NCI-H524 treated with DMSO at 0.1 percent for 48 hours (cell line): ENCODE results near the gene DUSP2.

Source experiments
- DNase-seq: peaks from one replicate; lab custom pipeline; 2025; lab: John Stamatoyannopoulos, UW

DUSP2 gene

DNA sequence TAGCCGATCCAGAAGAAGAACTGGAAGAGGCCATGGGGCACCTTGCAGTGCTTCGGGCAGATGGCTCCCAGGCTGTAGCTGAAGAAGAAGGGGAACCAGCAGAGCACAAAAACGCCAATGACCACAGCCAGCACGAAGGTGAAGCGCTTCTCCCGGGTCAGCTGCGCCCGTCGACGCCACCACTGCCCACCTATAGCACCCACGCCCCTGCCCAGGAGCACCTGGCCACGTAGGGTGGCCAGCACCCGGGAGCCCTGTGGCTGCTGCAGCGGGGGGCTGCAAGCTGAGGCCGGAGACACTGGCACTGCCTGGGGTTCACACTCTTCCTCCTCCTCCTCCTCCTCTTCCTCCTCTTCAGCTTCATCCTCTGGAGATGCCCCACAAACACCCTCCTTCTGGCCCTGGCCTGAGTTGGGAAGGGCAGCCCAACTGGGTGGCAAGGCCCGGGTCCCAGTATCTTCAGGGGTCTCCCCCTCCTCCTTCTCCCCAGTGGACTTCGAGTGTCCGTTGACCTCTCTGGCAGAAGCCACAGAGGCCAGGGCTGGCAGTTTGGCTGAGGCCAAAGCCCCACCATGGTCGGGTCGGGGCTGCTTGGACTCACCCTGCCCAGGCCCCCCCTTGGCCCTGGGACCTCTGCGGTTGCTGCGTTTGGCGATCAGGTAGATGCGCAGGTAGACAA, 30.2 kb downstream of the DUSP2 start:
- no peak for DNase-seq

DNA sequence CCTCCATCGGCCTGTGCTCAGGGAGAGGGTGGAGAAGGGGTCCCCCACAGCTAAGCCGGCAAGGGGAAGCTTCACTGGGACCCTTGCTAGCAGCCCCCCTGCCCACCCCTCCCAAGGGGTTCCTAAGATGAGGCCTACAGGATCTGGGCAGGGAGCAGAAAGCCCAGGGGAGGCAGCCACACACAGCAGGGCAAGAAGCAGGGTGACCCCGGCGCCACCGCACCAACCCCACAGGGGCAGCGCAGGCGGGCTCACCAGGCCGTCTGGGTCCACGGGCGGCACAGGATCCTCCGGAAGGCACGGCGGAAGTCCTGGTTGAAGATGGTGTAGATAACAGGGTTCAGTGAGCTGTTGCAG, 30.7 kb downstream of the DUSP2 start:
- DNase-seq, result no peak

DNA sequence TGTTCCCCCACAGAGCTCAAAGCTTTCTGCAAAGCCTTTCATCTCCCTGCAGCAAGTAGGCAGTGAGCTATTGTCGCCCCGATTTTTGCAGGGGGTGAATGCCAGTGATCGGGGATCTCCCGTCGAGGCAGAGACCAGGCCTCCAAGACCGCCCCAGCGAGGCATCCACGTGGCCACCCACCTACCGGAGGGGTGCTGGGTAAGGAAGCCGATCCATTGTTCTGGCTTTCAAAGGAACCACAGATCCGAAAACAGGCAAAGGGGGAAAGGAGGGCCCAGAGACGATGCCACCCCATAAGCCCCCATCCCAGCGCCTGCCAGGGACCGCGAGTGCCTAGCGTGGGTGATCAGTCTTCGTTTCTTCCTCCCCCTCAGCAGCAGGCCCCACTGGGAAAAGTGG, 31.3 kb downstream of the DUSP2 start:
- DNase-seq, result no peak

DNA sequence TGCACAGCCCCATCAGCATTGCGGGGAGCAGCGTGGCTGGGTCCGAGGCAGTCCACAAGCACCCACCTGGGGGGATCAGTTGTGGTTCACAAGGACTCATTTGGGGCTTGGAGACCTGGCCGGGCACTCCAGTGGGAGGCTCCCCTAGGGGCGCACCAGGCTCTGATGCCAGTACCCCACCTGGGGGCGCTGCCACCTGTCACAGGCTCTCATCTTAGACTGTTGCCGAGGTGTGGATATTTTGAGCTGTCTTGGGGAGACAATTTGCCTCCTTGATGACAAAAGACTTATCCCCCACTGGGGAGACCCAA, 31.9 kb downstream of the DUSP2 start:
- DNase-seq, result no peak

DNA sequence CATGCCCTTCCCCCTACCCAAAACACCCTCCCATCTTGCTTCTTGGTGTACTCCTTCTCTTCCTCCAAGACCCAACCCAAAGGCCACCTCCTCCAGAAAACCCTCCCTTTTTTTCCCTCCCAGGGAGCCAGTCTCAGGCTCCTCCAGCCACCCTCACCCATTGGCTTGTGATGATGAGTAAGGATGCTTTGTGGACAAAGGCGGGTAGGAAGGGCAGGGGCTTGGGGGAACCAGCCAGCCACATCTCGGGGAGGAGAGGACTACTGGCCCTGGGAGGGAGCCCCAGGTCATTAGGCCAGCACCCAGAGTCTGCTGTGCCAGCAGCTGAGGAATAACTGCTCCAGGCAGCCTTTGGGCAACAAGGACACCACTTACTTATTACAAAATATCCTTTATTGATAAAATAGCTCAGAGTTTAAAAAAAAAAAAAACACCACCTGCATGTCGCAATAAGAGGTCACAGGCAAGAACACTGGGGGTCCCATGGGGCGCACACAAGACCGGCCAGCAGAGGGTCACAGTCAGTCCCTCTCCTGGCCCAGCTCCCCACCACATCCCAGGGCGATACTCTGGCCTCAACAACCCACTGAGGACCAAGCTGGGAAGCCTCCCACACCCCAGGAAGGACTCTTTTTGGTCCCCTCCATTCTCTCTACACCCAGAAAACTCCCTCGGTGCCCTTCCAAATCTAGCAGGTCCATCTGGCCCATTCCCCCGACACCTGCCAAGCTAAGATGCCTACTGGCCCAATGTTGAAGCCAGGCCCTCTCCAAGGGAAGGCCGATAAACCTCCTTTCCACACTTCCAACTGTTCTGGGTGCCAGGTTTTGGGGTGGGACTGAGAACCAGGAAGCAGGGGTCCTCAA, 32.5 kb downstream of the DUSP2 start:
- no peak for DNase-seq

DNA sequence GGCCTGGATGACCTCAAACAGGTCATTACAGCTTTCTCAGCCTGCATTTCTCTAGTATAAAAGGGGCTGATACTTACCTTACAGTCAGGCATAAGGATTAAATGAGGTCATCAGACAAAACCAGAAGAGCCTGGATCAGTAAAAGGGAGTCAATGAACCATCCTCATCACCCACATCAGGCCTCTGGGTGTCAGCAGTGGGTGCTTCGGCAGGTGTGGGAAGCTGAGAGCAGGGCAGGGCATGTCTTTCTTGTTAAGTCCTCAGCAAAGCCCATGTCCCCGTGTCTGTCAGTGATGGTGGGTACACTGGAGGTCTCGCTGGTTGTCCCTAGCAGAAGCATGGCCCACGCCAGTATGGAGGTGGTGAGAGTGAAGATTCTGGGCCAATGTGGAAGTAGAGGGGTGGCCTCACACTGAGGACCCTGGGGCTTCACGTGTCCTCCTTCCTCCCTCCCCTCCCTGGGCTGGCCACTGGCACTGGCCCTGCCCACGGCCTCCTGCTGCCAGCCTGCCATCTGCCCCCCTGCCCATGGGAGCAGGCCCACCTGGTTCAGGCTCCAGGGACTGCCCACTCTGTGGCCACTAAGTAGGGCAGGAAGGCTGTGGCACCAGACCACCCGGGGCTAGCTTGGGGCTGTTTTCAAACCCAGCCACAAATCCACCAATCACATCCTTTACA, 33.3 kb downstream of the DUSP2 start:
- no peak for DNase-seq

DNA sequence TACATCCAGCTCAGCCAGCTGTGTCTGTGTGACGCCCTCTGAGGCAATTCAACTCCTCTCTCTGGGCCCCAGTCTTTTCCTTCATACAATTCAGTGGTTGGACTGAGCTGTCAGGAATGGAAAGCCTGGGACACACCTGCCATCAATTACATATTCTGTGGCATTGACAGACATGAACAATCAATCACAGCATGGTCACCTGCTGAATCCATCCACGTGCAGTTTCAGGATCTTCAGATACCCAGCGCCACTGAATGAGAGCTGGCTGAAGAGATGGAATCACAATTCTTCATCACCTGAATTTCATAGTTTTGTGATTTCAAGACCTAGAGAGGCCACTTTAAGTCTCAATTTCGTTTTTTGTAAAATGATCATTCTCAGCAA, 34.0 kb downstream of the DUSP2 start:
- DNase-seq, result no peak

DNA sequence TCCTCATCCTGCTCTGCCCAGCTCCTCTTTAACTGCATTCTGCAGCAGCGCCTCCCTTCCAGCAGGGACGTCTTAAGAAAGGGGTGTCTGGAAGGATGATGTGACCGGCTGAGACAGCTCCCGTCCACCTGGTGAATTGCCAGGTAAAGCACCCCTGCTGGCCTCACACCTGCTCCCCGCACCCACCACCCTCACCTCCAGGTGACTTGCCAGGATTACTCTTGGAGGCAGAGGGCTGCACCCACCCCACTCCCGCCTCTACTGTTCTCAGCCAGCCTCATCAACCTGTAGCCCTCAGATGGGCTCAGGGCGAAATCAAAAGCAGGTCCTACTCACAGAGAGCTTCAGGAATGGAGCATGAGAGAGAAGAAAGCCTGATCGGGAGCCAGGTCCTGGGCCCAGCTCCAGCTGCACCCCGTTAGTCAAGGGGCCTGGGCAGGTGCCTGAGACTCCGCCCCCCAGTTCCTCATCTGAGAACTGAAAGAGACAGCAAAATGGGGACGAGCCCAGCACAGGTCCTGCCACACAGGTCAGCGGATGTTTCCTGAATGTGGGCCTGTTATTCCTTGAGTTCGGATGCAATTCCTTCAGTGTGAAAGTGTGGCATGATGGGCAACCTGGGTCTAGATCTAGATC, 34.5 kb downstream of the DUSP2 start:
- no peak for DNase-seq

DNA sequence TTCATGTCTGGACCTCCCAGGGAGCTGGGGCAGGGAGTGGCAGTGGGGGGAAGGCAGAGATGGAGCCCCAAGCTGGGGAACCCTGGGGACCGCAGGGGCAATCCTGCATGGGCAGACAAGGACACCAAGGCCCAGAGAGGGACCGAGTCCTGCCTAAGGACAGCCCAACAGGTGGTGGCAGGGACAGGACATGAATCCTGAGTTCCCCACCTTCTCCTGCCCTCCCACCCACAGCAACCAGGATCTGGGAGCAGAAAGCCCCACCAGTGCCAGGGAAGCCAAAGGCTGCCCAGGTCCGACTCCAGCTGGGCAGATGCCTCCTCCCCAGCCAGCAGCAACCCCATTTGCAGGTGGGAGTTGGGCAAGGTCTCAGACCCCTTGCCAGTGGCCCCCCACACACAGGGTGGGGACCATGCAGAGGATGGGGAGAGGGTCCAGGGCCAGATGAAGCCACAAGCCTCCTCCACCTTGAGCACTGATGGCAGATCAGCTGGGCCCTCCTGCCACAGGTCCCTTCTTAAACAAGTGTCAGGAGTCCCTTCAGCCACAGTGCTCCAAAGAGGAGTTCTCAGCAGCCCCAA, 35.2 kb downstream of the DUSP2 start:
- no peak for DNase-seq

DNA sequence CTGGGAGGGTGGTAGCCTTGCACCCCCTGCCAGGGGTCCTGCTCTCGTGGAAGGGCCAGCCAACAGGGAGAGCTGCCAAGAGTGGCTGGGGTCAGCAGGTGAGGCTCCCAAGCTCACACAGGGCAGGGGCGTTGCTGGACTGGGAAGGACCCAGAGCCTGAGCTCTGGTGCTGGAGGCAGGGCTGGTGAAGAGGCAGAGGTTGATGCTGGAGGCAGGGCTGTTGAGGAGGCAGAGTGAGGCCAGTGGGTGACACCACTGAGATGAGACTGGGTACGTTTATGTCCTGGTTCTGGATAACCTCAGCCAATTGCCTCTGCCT, 35.9 kb downstream of the DUSP2 start:
- DNase-seq, result no peak

DNA sequence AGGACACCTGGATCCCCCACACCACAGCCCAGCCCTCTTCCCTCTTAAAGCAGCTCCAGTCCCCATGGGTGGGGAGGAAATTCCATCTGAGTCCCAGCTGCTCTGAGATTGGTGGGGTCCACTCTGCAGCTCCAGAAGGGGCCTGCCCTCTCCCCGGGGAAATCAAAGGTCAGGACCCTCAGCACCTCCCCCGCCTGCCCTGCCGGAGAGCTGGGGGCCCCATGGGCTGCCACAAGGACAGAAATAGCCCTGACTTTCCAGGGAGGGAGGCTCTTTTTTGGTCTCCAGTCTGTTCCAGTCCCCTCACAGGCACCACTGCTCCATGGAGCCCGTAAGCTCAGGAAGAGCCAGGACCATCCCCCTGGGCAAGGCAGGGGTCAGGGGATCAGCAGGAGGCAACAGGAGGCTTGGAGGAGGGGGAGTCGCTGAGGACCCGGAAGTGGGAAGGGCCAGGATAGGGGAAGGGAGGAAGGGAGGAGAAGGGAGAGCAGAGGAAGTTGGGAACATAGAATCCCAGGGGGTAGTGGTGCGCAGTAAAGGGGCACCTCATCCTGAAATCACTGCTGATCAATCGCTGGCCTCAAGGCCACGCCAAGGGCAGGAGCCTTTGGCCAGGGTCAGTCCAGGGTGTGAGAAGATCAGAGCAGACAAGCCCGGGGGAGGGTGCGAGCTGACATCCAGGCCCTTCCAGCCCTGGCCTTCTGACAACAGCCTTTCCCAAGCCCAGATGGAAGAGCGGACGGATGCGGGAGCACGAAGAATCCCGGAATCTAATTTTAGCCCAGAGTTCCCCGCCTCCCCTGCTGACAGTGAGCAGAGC, 36.5 kb downstream of the DUSP2 start:
- DNase-seq, result no peak

DNA sequence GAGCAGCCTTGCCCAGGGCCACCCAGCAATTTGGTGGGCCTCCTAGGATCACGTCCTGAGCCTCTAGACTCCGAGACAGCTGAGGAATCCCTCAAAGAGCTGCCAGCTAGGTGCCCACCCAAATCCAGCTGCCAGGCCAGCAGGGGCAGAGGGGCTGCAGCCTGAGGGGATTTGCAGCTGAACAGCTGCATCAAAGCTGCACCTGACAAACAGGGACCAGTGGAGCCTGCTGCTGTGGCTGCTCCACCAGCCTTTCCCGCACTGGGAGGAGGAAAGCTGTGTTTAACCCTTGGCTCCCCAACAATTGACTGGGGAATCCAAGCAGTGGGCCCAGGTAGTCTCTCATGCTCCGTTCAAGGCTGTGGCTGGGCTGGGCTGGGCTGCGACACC, 37.1 kb downstream of the DUSP2 start:
- no peak for DNase-seq

DNA sequence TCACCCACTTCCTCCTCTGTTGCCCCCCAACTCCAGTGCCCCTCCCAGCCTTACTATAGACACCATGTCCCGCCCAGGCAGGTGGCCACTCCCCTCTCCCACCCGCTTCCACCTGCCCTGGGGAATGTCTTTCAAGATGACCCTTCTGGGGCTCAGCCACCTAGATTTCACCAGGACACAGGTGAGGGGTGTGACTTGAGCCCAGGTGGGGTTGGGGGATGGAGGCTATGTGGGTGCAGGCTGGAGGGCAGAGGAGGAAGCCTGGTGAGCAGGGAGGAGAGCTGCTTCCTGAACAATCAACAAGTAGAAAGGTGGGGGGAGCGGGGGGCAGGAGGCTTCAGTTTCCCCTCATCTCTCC, 37.6 kb downstream of the DUSP2 start:
- no peak for DNase-seq

DNA sequence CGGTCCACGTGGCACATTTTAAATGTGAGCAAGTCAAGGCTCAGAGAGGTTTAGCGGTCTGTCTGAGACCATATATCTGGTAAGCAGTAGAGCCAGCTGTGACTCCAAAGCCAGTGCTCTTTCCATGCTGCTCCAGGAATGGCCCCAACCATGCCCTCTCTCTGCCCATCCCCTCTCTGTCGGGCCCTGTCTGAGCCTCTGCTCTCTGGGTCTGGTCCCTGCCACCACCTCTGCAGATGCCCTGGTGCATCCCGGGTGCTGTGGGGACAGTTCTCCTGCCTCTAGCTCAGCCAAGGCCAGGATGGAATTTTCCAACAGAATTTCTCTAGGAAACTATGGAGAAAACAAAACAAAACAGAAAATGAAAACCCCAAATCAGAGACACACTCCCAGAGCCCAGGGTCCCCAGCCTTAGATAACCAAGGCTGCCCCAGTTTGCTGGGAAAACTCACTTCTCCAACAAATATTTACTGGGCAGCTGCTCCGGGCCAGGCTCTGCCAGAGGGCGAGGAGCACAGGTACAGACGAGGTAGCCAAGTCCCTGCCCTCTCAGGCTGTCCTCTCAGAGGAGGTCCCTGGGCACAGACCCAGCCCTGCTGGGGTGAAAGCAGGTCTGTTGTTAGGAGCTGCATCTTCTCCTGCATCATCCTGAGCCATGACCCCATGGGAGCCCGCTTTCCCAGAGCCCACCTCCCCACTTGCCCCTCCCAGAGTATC, 38.1 kb downstream of the DUSP2 start:
- no peak for DNase-seq

DNA sequence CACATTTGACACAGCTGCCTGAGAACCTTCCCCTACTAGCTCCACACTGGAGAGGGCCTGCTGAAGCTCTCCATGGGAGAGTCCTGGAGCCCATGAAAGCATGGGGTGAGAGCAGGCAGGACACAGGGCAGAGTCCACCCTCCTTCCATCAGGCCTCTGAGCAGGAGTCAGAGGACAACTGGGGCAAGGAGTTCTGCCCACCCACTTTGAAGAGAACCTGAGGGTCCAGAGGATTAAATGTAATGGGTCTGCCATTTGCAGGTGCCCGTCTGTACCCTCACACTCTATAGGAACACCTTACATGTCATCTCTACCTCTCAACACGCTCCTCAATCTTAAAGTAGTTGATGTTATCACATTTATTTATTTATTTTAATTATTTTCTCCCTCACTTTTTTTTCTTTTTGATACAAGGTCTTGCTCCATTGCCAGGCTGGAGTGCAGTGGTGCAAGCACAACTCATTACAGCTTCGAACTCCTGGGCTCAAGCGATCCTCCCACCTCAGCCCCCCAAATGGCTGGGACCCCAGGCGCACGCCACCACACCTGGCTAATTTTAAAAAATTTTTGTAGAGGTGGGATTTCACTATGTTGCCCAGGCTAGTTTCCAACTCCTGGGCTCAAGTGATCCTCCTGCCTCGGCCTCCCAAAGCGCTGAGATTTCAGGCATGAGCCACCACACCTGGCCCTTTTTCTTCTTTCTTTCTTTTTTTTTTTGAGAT, 39.1 kb downstream of the DUSP2 start:
- no peak for DNase-seq

DNA sequence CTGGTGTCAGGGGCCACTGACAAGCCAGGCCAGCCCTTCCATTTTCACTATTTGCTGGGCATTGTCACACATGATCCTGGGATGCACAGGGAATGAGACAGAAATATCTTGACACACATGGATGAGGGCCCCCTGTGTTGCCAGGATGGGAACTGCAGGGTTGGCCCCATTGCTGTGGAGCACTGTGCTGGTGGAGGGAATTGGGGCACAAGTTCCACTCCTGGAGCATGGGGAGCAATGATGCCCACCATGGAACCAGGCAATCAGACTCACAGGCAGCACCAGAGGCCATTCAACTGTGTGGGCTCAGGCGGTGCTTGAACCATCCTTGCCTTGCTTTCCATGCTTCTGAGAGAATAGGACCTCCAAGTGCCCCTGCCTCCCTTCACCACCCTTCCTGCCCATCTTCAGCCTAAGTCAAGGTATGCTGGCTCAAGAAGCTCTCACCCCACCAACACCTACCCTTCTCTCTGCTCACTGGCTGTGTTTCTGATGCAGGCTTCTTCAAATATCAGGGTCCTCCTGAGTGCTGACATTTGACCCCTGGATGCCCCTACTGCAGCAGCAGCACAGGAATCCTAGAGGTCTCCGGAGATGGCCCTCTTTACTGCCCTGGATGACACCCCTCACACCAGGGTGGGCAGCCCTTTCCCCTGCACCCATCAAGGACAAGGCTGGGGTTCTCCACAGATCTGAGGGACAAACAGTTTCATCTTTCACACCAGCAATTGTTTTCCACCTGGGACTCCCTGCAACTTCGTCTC, 39.9 kb downstream of the DUSP2 start:
- DNase-seq, result no peak

DNA sequence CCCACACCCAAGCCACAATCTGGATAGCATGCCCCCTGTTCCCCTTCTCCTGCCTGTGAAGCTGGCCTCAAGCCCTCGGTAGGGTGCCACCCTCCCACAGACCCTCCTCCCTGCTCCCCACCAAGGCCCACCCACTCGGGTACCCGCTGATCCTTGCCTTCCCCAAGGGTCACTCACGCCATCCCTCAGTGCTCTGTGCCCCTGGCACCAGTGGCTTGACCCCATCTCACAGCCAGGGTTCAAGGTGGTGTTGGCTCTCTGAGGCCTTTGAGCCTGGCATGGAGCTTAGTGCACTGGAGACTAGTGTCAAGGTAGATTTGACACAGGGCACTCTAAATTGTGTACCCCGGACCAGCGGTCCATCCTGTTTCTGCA, 40.8 kb downstream of the DUSP2 start:
- DNase-seq, result no peak

DNA sequence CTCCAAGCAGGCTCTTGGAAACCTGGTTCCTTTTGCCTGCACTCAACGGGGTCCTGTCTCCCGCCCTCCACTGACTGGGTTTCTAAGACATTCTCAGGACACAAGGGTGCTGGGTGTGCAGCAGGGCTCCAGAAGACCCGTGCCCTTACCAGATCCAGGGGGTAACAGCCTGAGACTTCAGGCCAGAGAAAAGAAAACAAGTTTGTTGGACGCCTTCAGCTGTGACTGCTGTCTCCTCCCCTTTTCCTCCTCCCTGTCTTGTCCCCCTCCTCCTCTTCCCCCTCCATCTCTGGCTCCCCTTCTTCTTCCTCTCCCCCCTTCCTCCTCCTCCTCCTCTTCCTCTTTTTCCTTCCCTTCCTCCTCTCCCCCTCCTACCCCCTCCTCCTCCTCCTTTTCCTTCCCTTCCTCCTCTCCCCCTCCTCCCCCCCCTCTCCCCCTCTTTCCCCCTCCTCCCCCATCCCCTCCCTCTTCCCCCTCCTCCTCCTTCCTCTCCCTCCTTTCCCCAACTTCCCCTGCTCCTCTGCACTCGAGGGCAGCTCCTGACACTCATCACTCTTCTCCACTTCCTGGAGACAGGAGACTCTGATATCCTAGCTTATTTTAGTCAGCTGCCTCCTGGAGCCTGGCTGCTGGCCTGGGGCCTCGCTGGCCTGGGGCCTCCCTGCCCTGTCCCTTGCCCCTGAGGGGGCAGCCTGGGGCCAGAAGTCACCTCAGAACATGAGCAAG, 41.3 kb downstream of the DUSP2 start:
- no peak for DNase-seq

DNA sequence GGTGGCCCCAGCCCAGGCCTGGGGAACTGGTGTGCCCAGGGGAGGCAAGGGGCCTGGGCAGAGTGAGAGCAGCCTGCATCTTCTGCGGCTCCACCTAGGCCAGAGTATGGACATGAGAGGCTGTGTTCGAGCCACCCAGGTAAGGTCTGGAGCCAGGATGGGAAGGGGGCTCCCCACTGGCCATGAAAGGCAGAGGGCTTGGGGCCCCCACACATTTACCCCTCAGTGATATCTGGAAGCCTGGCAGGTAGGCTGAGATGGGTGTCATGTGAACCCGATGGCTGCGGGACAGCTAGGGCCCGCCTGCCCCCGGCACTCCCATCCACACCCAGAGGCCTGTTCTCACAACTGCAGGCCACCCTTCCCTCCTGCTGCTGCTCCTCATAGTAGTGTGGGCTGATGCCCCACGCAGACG, 42.0 kb downstream of the DUSP2 start:
- no peak for DNase-seq
